ENCODE measurements around the gene ANKRD36C. TPM values are rescaled to one million over a fixed set of nuclear protein-coding genes. Genes with fewer than 3 reads are reported as not detected.
A peak's percentile ranks its signal among the peaks of the same experiment; 100 is the strongest.
"Not testable (repeated sequence)": the region's sequence is repeated elsewhere in the genome, so short reads cannot be mapped to it uniquely, and the experiment has no call there.

ANKRD36C gene
- total RNA-seq (10 to 100 TPM; 34.0 to 56.2 (median 42.5) TPM), polyA plus RNA-seq (10 to 100 TPM in 1 of 2 donors, 1 to 10 TPM in 1; 4.5 to 12.0 TPM)
- long read RNA-seq, donor 1, partial matches to known transcripts, result 41 of 63 reads
- long read RNA-seq, donor 1, other reads (novel, unspliced or antisense), result 20 of 63 reads
- long read RNA-seq, donor 2, partial matches to known transcripts, result 0 of 1 reads
- long read RNA-seq, donor 2, other reads (novel, unspliced or antisense), result 0 of 1 reads
- long read RNA-seq, donor 3, partial matches to known transcripts, result 0 of 11 reads
- long read RNA-seq, donor 3, other reads (novel, unspliced or antisense), result 11 of 11 reads

GRCh38 chr2:95991351-95992094 lies at the start of gene ANKRD36C:
Gene ANKRD36C (minus strand): TSS chr2:95991824. CDS start chr2:95991708, 116 bp downstream.
- 0 to 1% (median 1%) methylated on average over 22 to 29 of the region's 56 CpGs for WGBS, 3 donors
- not testable (repeated sequence) for H3K27me3 ChIP-seq; H3K9me3 ChIP-seq; H3K36me3 ChIP-seq; H3K4me1 ChIP-seq (ENCODE audit: insufficient read depth)
- intact Hi-C loops (cut with DNase I), result loop anchor here in 1 of 4 donors (10.0 kb wide), 2 partner anchors 123 to 183 kb away; partner anchors contain the start of gene ADRA2B
- Histone ChIP-seq H3K4me3 (peak within 1 kb of the TSS; percentile 60), H3K27ac (peak within 1 kb of the TSS; percentile 67 to 85)
- peak in 2 of 5 donors; percentile 42 to 51 for DNase-seq

GRCh38 chr2:96035554-96035953 lies 43.9 kb upstream of the ANKRD36C start:
- WGBS, 3 donors, result no CpG with 5 or more reads among the region's 14 CpGs
- intact Hi-C loops (cut with DNase I); H3K27ac ChIP-seq; H3K27me3 ChIP-seq; H3K9me3 ChIP-seq; DNase-seq; H3K4me3 ChIP-seq; H3K4me1 ChIP-seq (ENCODE audit: insufficient read depth); H3K36me3 ChIP-seq: not testable (repeated sequence)

- no CpG with 5 or more reads among the region's 34 CpGs for WGBS, 3 donors
- intact Hi-C loops (cut with DNase I), result not testable (repeated sequence)
Measured at GRCh38 chr2:96034792-96035191, 43.2 kb upstream of the ANKRD36C start, which contains the start of gene GPAT2. Gene GPAT2 (minus strand): TSS chr2:96034916. CDS start chr2:96032359, 2,557 bp downstream.

GRCh38 chr2:96033997-96034396 lies 42.4 kb upstream of the ANKRD36C start:
- H3K9me3 ChIP-seq; H3K4me3 ChIP-seq; intact Hi-C loops (cut with DNase I); H3K27me3 ChIP-seq; H3K4me1 ChIP-seq (ENCODE audit: insufficient read depth); H3K36me3 ChIP-seq; DNase-seq; H3K27ac ChIP-seq: not testable (repeated sequence)
- 50% methylated on average over 1 of the region's 9 CpGs; no CpG with 5 or more reads in 2 of the 3 donors for WGBS, 3 donors

More at GRCh38 chr2:96034792-96035191, 43.2 kb upstream of the ANKRD36C start, which contains the start of gene GPAT2:
- DNase-seq; H3K4me1 ChIP-seq (ENCODE audit: insufficient read depth); H3K4me3 ChIP-seq; H3K27ac ChIP-seq; H3K27me3 ChIP-seq; H3K9me3 ChIP-seq; H3K36me3 ChIP-seq: not testable (repeated sequence)

- no CpG with 5 or more reads among the region's 16 CpGs for WGBS, 3 donors
- H3K4me3 ChIP-seq; H3K36me3 ChIP-seq; H3K9me3 ChIP-seq; H3K4me1 ChIP-seq (ENCODE audit: insufficient read depth); H3K27me3 ChIP-seq; H3K27ac ChIP-seq; DNase-seq: not testable (repeated sequence)
- intact Hi-C loops (cut with DNase I), result loop anchor here in 2 of 4 donors (10.0 kb wide), 2 partner anchors 87 to 147 kb away; partner anchors contain the start of gene ADRA2B (in 1 of the 2)
Measured at GRCh38 chr2:96027725-96028325, 36.2 kb upstream of the ANKRD36C start.

- intact Hi-C loops (cut with DNase I), result loop anchor here in 2 of 4 donors (10.0 kb wide), 2 partner anchors 89 to 149 kb away; partner anchors contain the start of gene ADRA2B (in 1 of the 2)
- H3K36me3 ChIP-seq; H3K27ac ChIP-seq; H3K4me1 ChIP-seq (ENCODE audit: insufficient read depth); H3K4me3 ChIP-seq; H3K27me3 ChIP-seq; H3K9me3 ChIP-seq; DNase-seq: not testable (repeated sequence)
- 81 to 93% (median 83%) methylated on average over 3 to 6 of the region's 6 CpGs for WGBS, 3 donors
Measured at GRCh38 chr2:96025755-96026154, 34.1 kb upstream of the ANKRD36C start.

GRCh38 chr2:96025194-96025492 lies 33.5 kb upstream of the ANKRD36C start:
- no peak overlapping the region for H3K27ac ChIP-seq
- DNase-seq, result no peak
- 67 to 74% (median 71%) methylated on average over 4 of the region's 4 CpGs for WGBS, 3 donors
- H3K36me3 ChIP-seq, result no peaks in the 10 kb centered on the region
- no peak overlapping the region for H3K4me3 ChIP-seq
- TF ChIP-seq EP300 (IDR thresholded peaks at IDR 0.05) (no peak), CTCF (IDR thresholded peaks at IDR 0.05) (no peak), POLR2A (IDR thresholded peaks at IDR 0.05) (no peak)
- no peaks in the 10 kb centered on the region for H3K27me3 ChIP-seq
- no peaks in the 10 kb centered on the region for H3K9me3 ChIP-seq
- H3K4me1 ChIP-seq (ENCODE audit: insufficient read depth), result no peaks in the 10 kb centered on the region
- intact Hi-C loops (cut with DNase I), result loop anchor here in 2 of 4 donors (10.0 kb wide), 2 partner anchors 90 to 150 kb away; partner anchors contain the start of gene ADRA2B (in 1 of the 2)
